Hepatocyte (in vitro differentiated cells): ENCODE results near the gene BRWD1. TPM values are rescaled to one million over a fixed set of nuclear protein-coding genes. Genes with fewer than 3 reads are reported as not detected.

Experiments
- DNase-seq: peaks from one replicate; pipeline ENCODE4 v3.0.0-alpha.2; 2016; ENCODE audit warnings: low spot score
- H2AFZ ChIP-seq: fragments of 200-600 bp; sonication (generic); 2 replicates; pipeline ENCODE4 v1.6.0; 2016; ENCODE audit warnings: antibody characterized with exemption, mild to moderate bottlenecking
- H3K27ac ChIP-seq: fragments of 200-600 bp; sonication (generic); 2 replicates; pipeline ENCODE4 v1.5.1; 2016; ENCODE audit warnings: mild to moderate bottlenecking
- H3K27me3 ChIP-seq: fragments of 200-600 bp; sonication (generic); 2 replicates; pipeline ENCODE4 v1.6.1; 2016
- H3K36me3 ChIP-seq: fragments of 200-600 bp; sonication (generic); replicated peaks from 2 replicates; pipeline ENCODE4 v1.5.1; 2016; ENCODE audit warnings: low read depth; ENCODE audit not compliant: insufficient read depth
- H3K4me1 ChIP-seq: fragments of 200-600 bp; sonication (generic); 2 replicates; pipeline ENCODE4 v1.5.1; 2016; ENCODE audit warnings: mild to moderate bottlenecking, moderate library complexity; ENCODE audit not compliant: insufficient read depth
- H3K4me2 ChIP-seq: fragments of 200-600 bp; sonication (generic); 2 replicates; pipeline ENCODE4 v1.6.0; 2016
- H3K4me3 ChIP-seq: fragments of 200-600 bp; sonication (generic); 2 replicates; pipeline ENCODE4 v1.5.1; 2016; ENCODE audit warnings: mild to moderate bottlenecking
- H3K79me2 ChIP-seq: fragments of 200-600 bp; sonication (generic); 2 replicates; pipeline ENCODE4 v1.6.0; 2017; ENCODE audit warnings: mild to moderate bottlenecking
- H3K9me2 ChIP-seq: fragments of 200-600 bp; sonication (generic); replicated peaks from 2 replicates; pipeline ENCODE4 v1.6.0; 2017; ENCODE audit warnings: mild to moderate bottlenecking; ENCODE audit not compliant: insufficient read depth
- H3K9me3 ChIP-seq: fragments of 200-600 bp; sonication (generic); 2 replicates; pipeline ENCODE4 v1.5.1; 2016; ENCODE audit warnings: low read depth, mild to moderate bottlenecking
- H4K20me1 ChIP-seq: fragments of 200-600 bp; sonication (generic); 2 replicates; pipeline ENCODE4 v1.6.0; 2016; ENCODE audit warnings: mild to moderate bottlenecking; ENCODE audit not compliant: insufficient read depth, poor library complexity, severe bottlenecking
- EZH2 ChIP-seq: fragments of 200-600 bp; sonication (generic); IDR thresholded peaks from 2 replicates; pipeline ENCODE4 v1.6.1; 2016; ENCODE audit warnings: antibody characterized with exemption, mild to moderate bottlenecking, borderline replicate concordance
- EZH2phosphoT487 ChIP-seq: fragments of 200-600 bp; sonication (generic); IDR thresholded peaks from one replicate; pipeline ENCODE4 v1.6.1; 2018; ENCODE audit warnings: antibody characterized with exemption, mild to moderate bottlenecking, low read depth, moderate library complexity; ENCODE audit not compliant: unreplicated experiment, severe bottlenecking
- WGBS: methylation state at CpG from one replicate; pipeline ENCODE4 v1.1.6; 2016; ENCODE audit warnings: low lambda C conversion rate; ENCODE audit errors: missing lambda C conversion rate; 5-methylcytosine and 5-hydroxymethylcytosine counted together
- polyA plus RNA-seq: library from polyadenylated mRNA; unstranded; fragments of >200 nt; fragmentation: Nextera tagmentation; extraction: Ambion mirVana; gene quantifications from 2 replicates; pipeline ENCODE4 v1.2.1, GENCODE V29; 2016
- total RNA-seq: library from RNA; depleted of rRNA; stranded (reverse); fragments of >200 nt; gene quantifications from 2 replicates; pipeline ENCODE4 v1.2.3, GENCODE V29; 2014
- TF ChIP-seq, protein P1 (sequence below): fragments of 200-600 bp; sonication (generic); IDR thresholded peaks from 2 replicates; pipeline ENCODE4 v1.5.1; 2016; ENCODE audit warnings: antibody characterized with exemption, mild to moderate bottlenecking; ENCODE audit not compliant: poor library complexity

BRWD1 gene
- total and polyA plus RNA-seq, 2 experiments from 2014 or later, result 17.4 to 48.3 TPM

DNA sequence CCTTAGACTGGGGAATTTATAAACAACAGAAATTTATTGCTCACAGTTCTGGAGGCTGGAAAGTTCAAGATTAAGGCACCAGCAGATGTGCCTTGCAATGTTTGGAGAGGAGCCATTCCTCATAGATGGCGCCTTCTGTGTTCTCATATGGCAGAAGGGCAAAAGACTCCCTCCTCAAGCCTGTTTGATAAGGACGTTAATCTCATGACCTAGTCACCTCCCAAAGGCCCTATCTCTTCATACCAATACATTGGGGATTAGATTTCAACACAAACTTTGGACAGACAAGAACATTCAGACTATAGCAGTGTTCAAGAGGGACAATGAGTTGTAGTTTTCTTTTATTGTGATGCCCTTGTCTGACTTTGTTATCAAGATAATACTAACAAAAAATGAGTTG, 164.5 kb downstream of the BRWD1 start:
- Histone ChIP-seq H3K27me3 (no peaks in the 10 kb centered on the region), H3K36me3 (no peaks in the 10 kb centered on the region), H3K4me2 (no peak overlapping the region), H3K4me1 (no peaks in the 10 kb centered on the region), H3K9me3 (no peaks in the 10 kb centered on the region), H3K27ac (no peak overlapping the region), H3K9me2 (no peaks in the 10 kb centered on the region), H3K79me2 (no peaks in the 10 kb centered on the region), H3K4me3 (no peak overlapping the region), H4K20me1 (no peaks in the 10 kb centered on the region), H2AFZ (no peak overlapping the region)
- TF ChIP-seq EZH2, result no peak
- no peak for TF ChIP-seq EZH2phosphoT487
- TF ChIP-seq, protein P1, sequence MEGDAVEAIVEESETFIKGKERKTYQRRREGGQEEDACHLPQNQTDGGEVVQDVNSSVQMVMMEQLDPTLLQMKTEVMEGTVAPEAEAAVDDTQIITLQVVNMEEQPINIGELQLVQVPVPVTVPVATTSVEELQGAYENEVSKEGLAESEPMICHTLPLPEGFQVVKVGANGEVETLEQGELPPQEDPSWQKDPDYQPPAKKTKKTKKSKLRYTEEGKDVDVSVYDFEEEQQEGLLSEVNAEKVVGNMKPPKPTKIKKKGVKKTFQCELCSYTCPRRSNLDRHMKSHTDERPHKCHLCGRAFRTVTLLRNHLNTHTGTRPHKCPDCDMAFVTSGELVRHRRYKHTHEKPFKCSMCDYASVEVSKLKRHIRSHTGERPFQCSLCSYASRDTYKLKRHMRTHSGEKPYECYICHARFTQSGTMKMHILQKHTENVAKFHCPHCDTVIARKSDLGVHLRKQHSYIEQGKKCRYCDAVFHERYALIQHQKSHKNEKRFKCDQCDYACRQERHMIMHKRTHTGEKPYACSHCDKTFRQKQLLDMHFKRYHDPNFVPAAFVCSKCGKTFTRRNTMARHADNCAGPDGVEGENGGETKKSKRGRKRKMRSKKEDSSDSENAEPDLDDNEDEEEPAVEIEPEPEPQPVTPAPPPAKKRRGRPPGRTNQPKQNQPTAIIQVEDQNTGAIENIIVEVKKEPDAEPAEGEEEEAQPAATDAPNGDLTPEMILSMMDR, result no peak
- 69% methylated on average over 2 of the region's 2 CpGs for WGBS
- no peak for DNase-seq

DNA sequence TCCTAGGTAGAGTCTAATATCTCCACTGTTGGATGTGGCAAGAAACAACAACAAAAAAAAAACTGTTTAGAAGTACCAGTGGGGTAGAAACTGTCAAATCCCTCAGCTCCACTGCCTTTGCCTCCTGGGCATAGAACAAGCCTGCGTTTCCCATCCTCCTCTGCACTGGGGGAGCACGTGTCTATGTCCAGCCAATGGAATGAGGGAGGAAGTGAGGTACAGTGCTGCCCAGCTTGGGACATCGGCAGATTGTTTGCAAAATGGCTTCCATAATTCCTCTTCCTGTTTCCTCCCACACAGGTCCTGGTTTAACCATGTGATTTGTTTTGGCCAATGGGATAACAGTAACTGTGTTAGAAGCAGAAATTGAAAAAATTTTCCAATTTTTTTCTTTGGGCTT, 169.2 kb downstream of the BRWD1 start:
- 94% methylated on average over 3 of the region's 3 CpGs for WGBS
- H2AFZ ChIP-seq, result no peak overlapping the region

DNA sequence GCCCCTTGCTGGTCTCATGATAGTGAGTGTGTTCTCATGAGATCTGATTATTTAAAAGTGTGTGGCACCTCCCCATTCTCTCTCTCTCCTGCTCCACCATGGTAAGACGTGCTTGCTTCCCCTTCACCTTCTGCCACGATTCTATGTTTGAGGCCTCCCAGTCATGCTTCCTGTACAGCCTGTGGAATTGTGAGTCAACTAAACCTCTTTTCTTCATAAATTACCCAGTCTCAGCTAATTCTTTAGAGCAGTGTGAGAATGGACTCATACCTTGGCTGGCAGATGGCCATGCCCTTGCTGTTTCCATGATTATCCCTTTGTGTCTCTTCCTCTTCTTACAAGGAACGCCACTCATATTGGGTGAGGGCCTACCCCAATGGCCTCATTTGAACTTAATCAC, 170.5 kb downstream of the BRWD1 start:
- no peak for DNase-seq
- TF ChIP-seq, protein P1, result no peak
- TF ChIP-seq EZH2, result no peak
- no peak for TF ChIP-seq EZH2phosphoT487
- no peaks in the 10 kb centered on the region for H3K9me3 ChIP-seq
- H3K4me3 ChIP-seq, result no peak overlapping the region
- no peaks in the 10 kb centered on the region for H3K79me2 ChIP-seq
- no peak overlapping the region for H3K27ac ChIP-seq
- H3K4me1 ChIP-seq, result peaks cover under 1% of the 10 kb centered on the region
- no peaks in the 10 kb centered on the region for H3K27me3 ChIP-seq
- H3K4me2 ChIP-seq, result no peak overlapping the region
- H4K20me1 ChIP-seq, result no peaks in the 10 kb centered on the region
- no peaks in the 10 kb centered on the region for H3K36me3 ChIP-seq
- no peak overlapping the region for H2AFZ ChIP-seq
- H3K9me2 ChIP-seq, result no peaks in the 10 kb centered on the region
- WGBS, result 100% methylated on average over 3 of the region's 3 CpGs

More for the DNA sequence above, 169.2 kb downstream of the BRWD1 start:
- H3K36me3 ChIP-seq, result no peaks in the 10 kb centered on the region
- no peaks in the 10 kb centered on the region for H4K20me1 ChIP-seq
- H3K9me3 ChIP-seq, result no peaks in the 10 kb centered on the region
- H3K4me2 ChIP-seq, result no peak overlapping the region
- H3K9me2 ChIP-seq, result no peaks in the 10 kb centered on the region
- H3K27me3 ChIP-seq, result no peaks in the 10 kb centered on the region
- no peak for DNase-seq
- no peaks in the 10 kb centered on the region for H3K79me2 ChIP-seq
- H3K4me1 ChIP-seq, result no peaks in the 10 kb centered on the region
- no peak overlapping the region for H3K4me3 ChIP-seq
- H3K27ac ChIP-seq, result no peak overlapping the region
- TF ChIP-seq EZH2phosphoT487, result no peak
- no peak for TF ChIP-seq EZH2
- TF ChIP-seq, protein P1, result no peak

DNA sequence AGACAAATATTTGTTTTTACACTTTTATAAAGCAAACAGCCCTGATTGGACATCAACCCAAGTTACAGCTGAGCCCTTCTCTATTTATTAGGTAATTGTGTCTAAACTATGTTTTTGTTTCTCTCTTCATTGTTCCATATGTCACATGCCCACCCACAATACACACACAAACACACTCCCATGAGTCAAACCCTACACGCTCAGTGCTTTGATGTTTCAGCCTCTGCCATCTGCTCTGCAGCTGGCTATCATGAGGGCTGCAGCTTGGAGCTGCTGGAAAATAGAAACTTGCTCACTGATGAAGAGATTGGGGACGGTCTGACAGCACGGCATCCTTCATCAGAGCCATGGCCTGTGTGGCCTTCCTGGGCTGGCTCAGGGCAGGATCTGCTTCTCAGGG, 171.9 kb downstream of the BRWD1 start:
- H4K20me1 ChIP-seq, result no peaks in the 10 kb centered on the region
- H3K4me3 ChIP-seq, result no peak overlapping the region
- no peak overlapping the region for H2AFZ ChIP-seq
- H3K36me3 ChIP-seq, result no peaks in the 10 kb centered on the region
- H3K27me3 ChIP-seq, result no peaks in the 10 kb centered on the region
- 52% methylated on average over 3 of the region's 3 CpGs for WGBS
- H3K79me2 ChIP-seq, result no peaks in the 10 kb centered on the region
- H3K4me2 ChIP-seq, result no peak overlapping the region
- TF ChIP-seq, protein P1, result no peak
- TF ChIP-seq EZH2phosphoT487 (no peak), EZH2 (no peak)
- H3K9me3 ChIP-seq, result no peaks in the 10 kb centered on the region
- no peak overlapping the region for H3K27ac ChIP-seq
- no peak for DNase-seq
- H3K9me2 ChIP-seq, result no peaks in the 10 kb centered on the region
- H3K4me1 ChIP-seq, result peaks cover 15% of the 10 kb centered on the region
